GM18867 (cell line): Measurements from ENCODE around the gene POTEI.
"Not testable (repeated sequence)": the region's sequence is repeated elsewhere in the genome, so short reads cannot be mapped to it uniquely, and the experiment has no call there.

Experiments
- ATAC-seq: cut with Tn5 transposase; IDR thresholded peaks from one replicate; pipeline ENCODE4 v1.9.1; 2021; ENCODE audit warnings: mild to moderate bottlenecking, moderate library complexity; ENCODE audit not compliant: unreplicated experiment

The POTEI gene

DNA sequence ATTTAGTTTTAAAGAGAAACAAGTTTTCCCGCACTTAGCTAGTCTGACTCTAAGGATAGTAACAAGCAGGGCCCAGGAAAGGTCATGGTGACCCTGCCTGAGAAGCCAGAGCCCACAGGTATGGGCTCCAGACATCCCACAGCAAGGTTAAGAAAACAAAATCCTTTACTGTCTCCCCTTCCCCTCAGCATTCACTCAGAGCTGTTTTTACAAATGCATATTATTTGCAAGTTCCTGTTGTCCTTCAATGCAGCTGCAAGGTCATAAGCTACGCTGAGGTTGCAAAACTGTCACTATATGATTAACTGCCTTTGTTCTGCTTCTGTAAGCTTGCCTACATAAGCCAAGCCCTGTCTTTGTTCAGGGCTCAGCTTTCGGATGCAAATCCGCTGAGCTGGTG lies 18.1 kb downstream of the POTEI start:
- not testable (repeated sequence) for ATAC-seq

GRCh38 chr2:130455413-130455812 lies 53.7 kb downstream of the POTEI start:
- not testable (repeated sequence) for ATAC-seq

- ATAC-seq, result not testable (repeated sequence)
These were observed 54.4 kb downstream of the POTEI start for GRCh38 chr2:130454712-130455083.

GRCh38 chr2:130453955-130454711 lies 55.0 kb downstream of the POTEI start:
- ATAC-seq, result not testable (repeated sequence)

GRCh38 chr2:130452897-130453296 lies 56.2 kb downstream of the POTEI start:
- ATAC-seq, result not testable (repeated sequence)

DNA sequence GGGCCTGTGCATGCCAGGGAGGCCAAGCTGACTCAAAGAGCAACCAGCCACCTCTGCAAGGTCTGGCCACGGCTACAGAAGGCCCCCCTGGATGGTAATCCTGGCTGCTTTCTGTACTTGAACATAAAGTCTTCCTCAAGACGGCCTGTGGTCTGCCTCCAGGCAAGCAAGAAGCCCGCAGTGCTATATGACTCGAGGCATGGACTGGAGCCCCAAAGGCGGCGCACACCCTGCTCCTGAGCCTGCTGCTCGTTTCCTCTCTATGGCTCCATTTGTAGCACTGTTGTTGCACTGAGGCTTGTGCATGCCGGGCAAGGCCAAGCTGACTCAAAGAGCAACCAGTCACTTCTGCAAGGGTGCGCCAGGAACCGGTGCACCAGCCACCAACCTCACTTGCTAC lies 57.3 kb downstream of the POTEI start:
- not testable (repeated sequence) for ATAC-seq

- not testable (repeated sequence) for ATAC-seq
These were observed 57.9 kb downstream of the POTEI start for GRCh38 chr2:130451278-130451677.

- not testable (repeated sequence) for ATAC-seq
These were observed 58.8 kb downstream of the POTEI start for GRCh38 chr2:130450366-130450765.

- ATAC-seq, result peak; percentile 66
These were observed 81.5 kb downstream of the POTEI start for GRCh38 chr2:130427631-130428030.

GRCh38 chr2:130418845-130419244 lies 90.3 kb downstream of the POTEI start:
- not testable (repeated sequence) for ATAC-seq

DNA sequence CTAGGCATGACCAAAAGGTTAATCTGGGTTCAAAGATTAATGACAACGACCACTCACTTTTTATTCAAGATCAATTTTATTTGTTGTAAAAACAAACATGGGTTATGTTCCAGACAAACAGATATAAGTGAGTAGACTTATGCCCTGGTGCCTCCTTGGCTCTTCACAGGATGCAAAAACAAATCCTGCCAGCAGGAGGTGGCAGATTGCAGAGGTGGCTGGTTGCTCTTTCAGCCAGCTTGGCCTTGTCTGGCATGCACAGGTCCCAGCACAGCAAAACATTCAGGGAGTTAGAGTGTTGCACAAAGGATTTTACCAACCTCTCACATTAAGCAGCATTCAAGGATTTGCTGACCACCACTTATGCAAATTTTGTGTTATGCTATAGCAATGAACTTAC lies 92.4 kb downstream of the POTEI start:
- ATAC-seq, result not testable (repeated sequence)
